NCI-H1048 (cell line): ENCODE measurements around the gene KNDC1.

Experiments used
- DNase-seq: peaks from one replicate; lab custom pipeline; 2025; lab: John Stamatoyannopoulos, UW

The KNDC1 gene

GRCh38 chr10:133178357-133179127 lies 18.5 kb downstream of the KNDC1 start:
- no peak for DNase-seq

- DNase-seq = no peak
These were observed 19.1 kb downstream of the KNDC1 start for GRCh38 chr10:133179128-133179520.

- no peak for DNase-seq
These were observed 19.6 kb downstream of the KNDC1 start for GRCh38 chr10:133179651-133180050.

GRCh38 chr10:133180192-133180964 lies 20.4 kb downstream of the KNDC1 start:
- no peak for DNase-seq

DNA sequence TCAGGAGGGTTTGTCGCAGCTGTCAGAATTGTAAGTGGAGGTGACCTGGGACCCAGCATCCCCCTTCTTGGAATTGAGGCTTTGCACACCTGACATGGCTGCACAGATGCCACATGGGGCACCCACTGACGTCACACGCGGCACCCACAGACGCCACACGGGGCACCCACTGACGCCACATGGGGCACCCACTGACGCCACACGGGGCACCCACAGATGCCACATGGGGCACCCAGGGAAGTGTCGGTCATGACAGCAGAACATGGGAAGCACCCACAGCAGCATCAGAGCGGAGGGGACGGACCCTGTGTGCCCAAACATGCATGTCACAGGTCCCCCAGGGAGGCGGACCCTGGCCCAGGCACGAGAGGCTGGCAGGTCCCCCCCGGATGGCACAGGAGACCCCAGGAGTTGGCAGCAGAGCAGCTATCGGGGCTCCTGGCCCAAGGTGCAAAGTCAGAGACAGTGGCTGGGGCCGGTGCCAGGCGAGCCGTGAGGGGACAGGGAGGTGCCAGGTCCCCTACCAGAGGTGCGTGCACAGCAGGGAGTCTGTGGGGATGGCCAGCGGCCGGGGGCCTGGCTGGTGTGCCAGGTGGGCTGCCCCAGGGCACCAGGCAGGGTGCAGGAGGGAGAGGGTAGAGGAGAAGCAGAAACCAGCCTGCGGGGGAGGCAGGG lies 21.1 kb downstream of the KNDC1 start:
- no peak for DNase-seq

DNA sequence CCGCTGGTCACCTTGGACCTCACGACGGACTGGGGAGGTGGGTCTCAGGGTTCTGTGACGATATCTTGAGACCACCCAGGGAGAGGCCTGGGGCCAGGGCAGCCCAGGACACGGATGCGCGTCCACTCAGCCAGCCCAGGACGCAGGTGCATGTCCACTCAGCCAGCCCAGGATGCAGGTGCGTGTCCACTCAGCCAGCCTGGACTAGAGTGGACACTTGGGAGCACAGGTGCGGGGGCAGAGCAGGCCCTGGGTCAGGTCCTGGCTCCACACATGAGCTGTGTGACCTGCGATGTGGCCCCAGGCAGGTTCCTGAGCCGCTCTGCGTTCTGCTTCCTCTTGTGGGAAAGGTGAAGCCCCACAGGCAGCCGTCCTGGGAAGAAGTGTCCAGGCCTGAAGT lies 22.2 kb downstream of the KNDC1 start:
- DNase-seq = no peak

- DNase-seq = no peak
These were observed 23.0 kb downstream of the KNDC1 start for GRCh38 chr10:133182791-133183645.

DNA sequence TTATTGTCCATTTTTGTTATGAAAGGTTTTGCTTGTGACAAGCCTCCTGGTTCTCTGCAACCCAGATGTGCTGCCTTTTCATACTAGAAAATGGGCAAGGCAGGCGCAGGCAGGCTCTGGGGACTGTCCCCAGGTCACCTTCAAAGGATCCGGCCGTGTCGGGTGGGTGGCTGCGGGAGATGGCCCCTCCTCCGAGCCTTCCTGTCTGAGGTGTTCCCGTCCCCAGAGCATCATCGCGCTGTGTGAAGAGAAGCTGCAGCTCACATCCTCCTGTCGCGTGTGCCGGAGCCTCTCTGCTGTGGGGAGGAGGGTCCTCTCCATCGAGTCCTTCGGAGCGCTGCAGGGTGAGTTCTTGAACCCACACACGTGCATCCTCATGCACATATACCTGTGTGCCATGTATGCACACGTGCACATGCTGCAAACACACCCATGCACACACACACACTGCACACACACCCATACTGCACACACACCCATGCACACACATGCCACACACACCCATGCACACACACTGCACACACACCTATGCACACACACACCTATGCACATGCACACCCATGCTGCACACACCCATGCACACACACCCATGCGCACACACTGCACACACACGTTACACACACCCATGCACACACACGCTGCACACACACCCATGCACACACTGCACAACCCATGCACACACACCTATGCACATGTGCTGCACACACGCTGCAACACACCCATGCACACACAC lies 23.8 kb downstream of the KNDC1 start:
- no peak for DNase-seq

- no peak for DNase-seq
These were observed 24.7 kb downstream of the KNDC1 start for GRCh38 chr10:133184591-133185244.

- no peak for DNase-seq
These were observed 25.4 kb downstream of the KNDC1 start for GRCh38 chr10:133185421-133185820.

DNA sequence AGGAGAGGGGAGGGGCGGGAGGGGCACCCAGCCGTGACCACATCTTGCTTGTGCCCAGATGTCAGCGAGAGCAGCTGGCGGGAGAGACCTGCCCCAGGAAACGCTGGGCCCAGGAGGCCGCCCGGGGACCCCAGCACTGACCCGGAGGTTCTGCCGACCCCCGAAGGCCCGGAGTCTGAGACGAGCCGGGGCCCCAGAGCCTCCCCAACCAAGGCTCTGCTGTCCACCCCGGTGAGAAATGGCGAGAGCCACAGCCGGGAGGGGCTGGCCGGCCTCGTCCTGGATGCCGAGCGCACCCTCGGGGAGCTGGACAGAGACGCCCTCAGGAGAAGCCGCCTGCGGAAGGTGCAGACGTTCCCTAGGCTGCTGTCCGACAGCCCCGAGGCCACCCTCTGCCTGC lies 25.9 kb downstream of the KNDC1 start:
- no peak for DNase-seq

GRCh38 chr10:133186416-133187090 lies 26.5 kb downstream of the KNDC1 start:
- no peak for DNase-seq

- no peak for DNase-seq
These were observed 27.3 kb downstream of the KNDC1 start for GRCh38 chr10:133187091-133187905.

GRCh38 chr10:133187906-133188681 lies 28.1 kb downstream of the KNDC1 start:
- DNase-seq = no peak

DNA sequence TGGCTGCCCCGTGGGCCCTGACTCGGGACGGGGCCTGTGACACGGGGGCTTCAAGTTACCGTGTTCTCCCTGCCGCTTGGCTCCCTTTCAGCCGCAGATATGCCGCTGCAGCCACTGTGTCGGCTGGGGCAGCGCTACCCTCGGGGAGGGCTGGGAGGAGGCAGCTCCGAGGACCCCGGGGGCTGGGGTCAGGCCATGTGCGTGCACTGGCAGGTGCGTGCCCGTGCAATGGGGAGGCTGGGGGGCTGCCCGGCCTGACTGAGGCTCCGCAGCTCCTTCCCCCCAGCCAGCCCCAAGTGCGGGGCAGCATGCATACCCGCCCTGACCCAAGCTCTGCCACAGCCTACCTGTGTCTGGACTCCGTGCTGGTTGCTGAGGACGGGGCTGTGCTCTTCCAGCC lies 29.2 kb downstream of the KNDC1 start:
- no peak for DNase-seq

DNA sequence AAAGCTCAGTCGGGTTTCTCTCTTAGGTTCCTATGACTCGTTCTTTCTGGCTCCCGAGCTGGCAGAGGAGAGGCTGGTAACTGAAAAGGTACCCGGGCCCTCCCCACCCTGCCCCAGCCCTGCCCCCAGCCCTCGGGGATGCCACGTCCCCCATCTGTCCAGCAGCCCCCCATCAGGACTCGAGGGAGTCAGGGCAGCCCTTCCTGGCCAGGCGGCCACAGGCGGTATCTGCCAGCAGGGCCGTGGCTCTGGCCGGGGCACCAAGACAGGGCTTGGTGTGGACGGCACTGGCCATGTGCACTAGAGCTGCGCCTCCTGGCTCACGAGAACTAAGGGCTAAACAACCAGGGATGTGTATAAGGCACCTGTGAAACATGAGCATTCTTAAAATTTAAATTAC lies 29.7 kb downstream of the KNDC1 start:
- no peak for DNase-seq

- DNase-seq = no peak
These were observed 30.2 kb downstream of the KNDC1 start for GRCh38 chr10:133190225-133190624.

DNA sequence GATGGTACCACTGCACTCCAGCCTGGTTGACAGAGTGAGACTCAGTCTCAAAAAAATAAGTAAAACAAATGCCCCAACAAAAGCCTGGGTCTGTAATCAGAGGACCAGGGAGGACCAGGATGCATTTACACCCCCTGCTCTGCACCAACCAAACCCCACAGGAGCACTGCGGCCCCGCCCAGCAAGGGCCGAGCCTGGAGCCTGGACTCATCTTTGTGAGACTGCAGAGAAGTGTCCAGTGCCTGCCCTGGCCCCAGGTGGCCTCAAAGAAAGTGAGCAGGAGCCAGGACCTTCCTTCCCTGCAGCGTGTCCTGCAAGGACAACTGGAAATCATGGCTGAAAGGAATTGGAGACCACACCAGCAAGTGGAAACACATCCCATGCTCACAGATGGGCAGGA lies 31.6 kb downstream of the KNDC1 start:
- DNase-seq = no peak

DNA sequence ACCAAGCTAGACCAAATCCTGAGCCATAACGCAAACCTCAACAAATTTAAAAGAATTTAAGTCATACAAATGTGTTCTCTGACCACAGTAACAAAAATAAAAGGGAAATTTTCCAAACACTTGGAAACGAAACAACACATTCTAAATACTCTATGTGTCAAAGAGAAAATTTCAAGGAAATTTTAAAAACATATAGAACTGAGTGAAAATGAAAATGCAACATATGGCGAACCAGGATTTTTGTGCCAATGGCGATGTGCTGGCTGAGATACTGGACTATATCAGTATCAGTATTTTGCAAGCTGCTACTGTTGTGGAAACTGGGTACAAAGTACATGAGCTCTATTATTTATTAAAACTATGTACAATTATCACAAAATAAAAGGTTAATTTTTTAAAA lies 34.1 kb downstream of the KNDC1 start:
- DNase-seq = no peak
